Activated CD4-positive, CD25-positive, alpha-beta regulatory T cell treated with anti-CD3 and anti-CD28 coated beads, Interleukin-2, amount 50 U/mL, for 72 hours (primary cell): ENCODE data around the gene TGIF2LX.
"Not testable (repeated sequence)": the region's sequence is repeated elsewhere in the genome, so short reads cannot be mapped to it uniquely, and the experiment has no call there.

ENCODE experiments used
- DNase-seq: peaks from one replicate; pipeline ENCODE4 v3.0.0; 2021

The TGIF2LX gene

GRCh38 chrX:89921665-89922064 is at the start of gene TGIF2LX:
TGIF2LX (plus strand) TSS chrX:89921908; CDS start chrX:89922086, 178 bp downstream.
- DNase-seq = not testable (repeated sequence)

GRCh38 chrX:89922338-89922934 is 728 bp downstream of the TGIF2LX start:
- DNase-seq = not testable (repeated sequence)

DNA sequence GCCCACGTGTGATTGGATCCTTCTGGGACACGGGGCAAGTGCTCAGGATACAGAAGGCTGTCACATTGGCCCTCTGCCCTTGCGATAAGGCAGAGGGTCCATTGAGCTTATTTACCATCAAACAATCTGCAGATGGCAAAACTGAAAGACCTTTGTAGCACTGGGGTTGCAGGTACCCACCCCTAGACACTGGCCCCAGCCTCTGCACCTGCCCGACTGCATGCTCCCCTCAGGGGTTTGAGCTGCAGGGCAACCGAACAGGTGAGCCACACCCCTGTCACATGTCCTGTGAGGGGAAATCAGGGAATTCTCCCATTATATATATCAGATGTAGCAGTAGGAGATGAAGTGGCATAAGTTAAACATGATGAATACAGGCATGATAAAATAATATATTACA is 21.4 kb downstream of the TGIF2LX start:
- not testable (repeated sequence) for DNase-seq

- not testable (repeated sequence) for DNase-seq
Measured at GRCh38 chrX:89965588-89965987, 43.9 kb downstream of the TGIF2LX start.
